DMS114 treated with DMSO at 0.1 percent for 48 hours (cell line): Measurements from ENCODE around the gene BEGAIN.

Source experiments
- DNase-seq: peaks from one replicate; lab custom pipeline; 2025; ENCODE audit not compliant: unreplicated experiment; lab: John Stamatoyannopoulos, UW

BEGAIN gene

DNA sequence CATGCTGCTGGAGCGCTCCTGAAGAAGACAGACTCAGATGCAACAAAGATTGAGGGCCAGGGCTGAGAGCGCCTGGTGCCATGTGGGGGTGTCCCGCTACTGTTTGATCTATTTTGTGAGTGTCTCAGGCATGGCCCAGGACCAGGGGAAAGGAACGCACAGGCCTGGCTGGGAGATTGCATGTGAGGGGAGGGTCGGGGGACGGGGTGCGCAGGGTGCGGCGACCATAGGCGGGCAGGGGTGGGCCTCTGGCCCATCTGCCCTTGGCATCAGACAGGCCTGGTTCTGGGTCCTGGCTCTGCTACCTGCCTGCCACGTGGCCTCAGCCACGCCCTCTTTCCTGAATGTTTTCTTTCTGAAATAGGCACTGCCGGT lies 47.5 kb downstream of the BEGAIN start:
- DNase-seq = no peak

- DNase-seq = no peak
Observed at GRCh38 chr14:100539003-100539660, 48.1 kb downstream of the BEGAIN start.

DNA sequence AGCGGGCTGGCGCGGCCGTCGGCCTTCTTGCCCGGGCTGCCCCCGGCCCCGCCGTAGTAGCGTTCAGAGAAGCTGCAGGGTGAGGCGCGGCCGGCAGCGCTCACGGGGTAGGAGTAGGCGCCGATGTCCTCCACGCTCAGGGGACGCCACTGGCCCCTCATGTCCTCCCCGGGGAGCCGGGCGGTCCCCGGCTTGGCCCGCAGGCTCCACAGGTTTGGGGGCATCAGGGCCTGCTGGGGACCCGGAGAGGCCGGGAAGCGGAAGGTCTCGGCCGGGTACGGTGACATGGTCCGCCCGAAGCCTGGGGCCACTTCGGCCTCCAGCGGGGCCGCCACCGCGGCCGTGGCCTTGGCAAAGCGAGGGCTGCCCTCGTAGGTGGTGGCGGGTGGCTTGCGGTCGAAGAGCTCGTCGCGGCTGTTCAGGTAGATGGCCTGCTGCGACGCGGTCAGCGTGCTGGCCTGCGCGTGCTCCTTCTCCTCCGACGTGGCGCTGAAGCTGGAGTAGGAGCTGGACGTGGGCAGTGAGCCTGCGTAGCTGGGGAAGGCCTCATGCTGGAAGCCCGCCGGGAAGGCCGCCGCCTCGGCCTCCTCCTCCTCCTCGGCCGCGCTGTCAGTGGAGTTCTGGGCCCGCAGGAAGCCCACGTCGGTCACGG lies 48.7 kb downstream of the BEGAIN start:
- no peak for DNase-seq

DNA sequence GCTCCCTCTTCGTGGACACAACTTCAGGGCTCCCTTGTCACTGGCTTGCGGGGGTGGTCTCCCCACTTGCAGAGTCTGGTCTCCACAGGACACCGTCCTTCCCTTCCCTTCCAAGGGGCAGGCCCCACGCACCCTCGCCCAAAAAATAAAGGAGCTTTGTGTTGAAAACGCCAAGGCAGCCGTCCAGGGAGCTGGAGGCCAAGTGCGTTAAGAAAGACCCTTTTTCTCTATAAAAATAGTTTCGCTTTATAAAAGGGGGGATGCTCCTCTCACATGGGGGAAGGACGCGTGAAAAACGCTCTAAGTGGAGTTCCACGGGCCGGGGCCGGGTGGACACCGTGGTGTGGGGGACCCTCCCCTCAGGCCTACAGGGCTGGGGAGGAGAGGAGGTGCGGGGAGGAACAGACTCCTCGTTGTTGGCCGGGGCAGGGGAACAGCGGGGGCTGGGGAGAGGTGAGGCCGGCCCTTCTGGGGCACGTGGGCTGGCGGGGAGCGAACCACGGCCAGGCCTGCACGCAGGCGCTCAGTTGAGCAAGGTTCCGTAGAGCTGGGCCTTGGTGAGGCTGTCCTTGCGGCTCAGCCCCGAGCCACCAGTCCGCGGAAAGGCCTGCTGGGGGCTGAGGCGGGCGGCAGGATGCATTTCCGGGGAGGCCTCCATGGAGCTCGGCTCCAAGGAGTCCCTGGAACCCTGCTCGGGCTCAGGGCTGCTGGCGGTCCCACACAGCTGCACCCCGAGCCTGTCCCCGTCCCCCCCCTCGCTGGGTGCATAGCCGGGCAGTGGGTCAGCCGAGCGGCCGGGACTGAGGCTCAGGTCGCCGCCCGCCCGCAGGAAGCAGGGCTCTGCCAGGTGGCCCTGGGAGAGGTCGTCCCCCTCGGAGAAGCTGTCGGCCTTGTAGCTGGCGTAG lies 49.5 kb downstream of the BEGAIN start:
- DNase-seq = no peak

DNA sequence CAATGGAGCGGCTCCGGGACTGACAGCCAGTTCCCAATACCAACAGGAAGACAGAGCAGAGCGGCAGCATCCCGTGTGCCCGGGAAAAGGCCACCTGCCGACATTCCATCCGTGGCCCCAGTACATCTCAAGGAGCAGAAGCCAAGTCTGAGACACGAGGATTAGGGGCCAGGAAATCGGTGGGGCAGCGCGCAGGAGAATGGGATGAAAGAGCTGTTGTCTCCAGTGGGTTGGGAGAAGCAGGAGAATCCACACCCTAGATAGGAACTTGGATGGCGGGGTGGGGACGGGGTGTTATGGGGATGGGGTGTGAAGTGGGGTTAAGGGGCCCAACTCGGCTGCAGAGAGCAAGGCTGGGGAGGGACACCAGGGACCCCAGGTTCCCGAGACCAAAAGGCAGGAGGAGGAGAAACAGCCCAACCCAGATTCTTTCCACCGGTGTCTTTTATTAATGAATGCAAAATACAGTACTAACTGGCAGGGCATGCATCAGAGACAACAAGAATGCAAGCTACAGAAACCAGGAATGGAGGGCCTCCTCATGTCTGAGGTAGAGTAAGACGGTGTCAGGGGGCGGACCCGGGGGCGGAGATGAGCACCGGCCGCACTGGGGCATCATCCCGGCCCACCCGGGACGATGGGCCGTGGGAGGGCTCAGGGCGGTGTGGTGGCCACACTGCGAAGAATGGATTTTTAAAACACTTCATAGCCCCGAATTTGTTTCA lies 50.3 kb downstream of the BEGAIN start:
- no peak for DNase-seq

GRCh38 chr14:100536121-100536510 lies 51.1 kb downstream of the BEGAIN start:
- no peak for DNase-seq

- DNase-seq = no peak
Observed at GRCh38 chr14:100535287-100536120, 51.7 kb downstream of the BEGAIN start.

DNA sequence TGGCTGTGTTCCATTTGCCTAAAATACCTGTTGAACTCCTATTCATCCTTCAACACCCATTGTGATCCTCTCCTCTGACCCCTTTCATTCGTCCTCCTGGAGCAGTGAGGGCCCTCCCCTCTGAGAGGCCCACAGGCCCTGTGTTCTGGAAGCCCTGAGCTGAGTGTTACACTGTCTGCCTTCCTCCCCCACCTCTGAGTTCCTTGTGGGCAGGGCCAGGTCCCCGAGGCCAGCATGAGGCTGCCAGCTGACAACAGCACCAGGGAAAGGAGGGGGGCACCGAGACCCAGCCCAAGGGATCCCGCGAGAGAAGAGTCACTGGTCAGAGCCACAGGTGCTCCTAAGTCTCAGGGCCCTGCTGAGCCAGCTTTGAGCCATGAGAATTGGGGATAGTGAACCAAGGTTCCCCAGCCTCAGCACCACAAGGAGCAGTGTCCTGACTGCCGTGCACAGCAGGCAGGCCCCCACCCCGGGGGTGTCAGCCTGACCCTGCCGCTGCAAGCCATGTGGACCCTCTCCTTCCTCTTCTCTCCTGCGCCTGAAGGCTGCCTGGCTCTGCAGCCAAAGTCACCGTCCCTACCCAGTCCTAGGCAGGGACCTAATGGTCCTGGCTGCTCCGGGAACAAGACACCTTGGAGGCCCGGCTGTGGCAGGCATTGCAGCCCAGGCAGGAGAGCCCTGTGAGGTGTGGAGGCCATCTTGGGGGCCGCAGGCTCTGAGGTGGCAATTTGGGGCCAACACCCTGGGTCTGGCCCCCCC lies 52.5 kb downstream of the BEGAIN start:
- no peak for DNase-seq

GRCh38 chr14:100533656-100534485 lies 53.3 kb downstream of the BEGAIN start:
- no peak for DNase-seq

DNA sequence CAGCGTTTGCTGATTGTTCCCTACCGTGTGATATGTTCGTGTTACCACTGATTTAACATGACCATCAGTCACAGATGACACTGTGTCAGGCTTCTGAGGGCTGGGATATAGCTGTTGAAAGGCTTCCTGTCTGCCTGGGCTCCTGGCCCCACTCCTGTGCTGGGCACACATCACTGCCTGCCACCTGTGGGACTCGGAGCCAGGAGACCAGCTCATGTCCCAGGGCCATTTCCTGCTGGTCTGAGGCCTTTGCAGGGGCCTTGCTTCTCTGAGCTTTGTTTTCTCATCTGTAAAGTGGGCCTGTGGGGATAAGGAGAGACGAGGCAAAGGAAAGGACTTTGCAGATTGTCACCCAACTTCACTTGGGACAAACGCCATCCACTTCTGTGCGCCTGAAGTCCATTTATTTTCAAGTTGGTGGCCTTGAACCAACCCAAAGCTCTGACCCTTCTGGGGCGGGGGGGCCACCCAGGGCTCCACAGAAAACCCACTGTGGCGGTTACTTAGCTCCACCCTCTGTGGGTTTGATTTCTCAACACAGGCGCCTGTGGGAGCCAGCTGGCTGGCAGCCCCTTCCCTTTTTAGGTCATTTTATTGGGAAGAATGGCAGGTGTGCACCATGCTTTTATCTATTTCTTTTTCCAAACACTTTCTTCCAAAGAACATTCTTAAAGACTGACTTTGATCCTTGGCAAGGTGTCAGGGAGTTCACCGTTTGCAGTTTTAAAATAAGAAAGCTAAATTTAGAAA lies 54.1 kb downstream of the BEGAIN start:
- no peak for DNase-seq

- no peak for DNase-seq
Observed at GRCh38 chr14:100532154-100532861, 54.9 kb downstream of the BEGAIN start.

DNA sequence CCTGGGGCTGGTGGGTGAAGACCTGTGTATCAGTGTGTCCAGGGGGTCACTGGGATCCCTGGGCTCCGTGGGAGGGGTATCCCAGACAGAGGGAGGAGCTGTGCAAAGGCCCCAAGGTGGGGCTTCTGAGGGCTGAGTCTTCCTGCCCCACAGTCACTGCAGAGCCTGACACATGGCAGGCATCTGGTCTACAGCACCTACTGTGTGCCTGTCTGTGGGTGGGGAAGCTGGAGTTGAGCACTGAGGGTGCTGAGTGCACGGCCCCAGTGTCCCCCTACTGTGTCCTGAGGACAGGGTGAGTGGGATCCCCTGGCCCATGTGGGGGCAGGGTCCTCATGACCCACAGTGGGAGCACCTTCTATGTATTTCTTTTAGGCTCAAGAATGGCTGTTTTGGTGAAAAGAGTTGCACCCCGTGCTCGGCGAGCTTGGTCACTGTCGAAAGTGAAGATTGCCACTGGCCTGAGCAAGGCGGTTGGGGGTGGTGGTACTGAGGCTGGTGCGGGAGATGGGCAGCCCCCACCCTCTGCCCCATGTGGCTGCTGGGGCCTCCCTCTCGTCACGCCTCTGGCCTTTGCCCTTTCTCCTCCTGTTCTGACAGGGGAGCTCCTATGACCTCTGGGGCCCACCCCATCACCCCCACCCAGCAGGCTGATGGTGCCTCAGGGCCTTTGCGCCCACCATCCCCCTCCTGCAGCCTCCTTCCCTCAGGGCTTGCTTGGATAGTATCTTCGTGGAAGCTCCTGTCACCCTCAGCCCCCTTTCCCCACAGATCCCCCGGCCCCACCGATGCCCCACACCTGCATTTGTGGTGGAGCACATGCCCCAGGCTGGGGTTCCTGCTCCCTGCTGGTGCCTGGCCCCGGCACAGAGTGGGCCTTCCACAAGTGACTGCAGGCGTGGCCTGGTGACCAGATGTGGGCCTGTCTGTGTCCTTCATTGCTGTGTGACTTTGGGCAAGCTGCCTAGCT lies 55.8 kb downstream of the BEGAIN start:
- no peak for DNase-seq

DNA sequence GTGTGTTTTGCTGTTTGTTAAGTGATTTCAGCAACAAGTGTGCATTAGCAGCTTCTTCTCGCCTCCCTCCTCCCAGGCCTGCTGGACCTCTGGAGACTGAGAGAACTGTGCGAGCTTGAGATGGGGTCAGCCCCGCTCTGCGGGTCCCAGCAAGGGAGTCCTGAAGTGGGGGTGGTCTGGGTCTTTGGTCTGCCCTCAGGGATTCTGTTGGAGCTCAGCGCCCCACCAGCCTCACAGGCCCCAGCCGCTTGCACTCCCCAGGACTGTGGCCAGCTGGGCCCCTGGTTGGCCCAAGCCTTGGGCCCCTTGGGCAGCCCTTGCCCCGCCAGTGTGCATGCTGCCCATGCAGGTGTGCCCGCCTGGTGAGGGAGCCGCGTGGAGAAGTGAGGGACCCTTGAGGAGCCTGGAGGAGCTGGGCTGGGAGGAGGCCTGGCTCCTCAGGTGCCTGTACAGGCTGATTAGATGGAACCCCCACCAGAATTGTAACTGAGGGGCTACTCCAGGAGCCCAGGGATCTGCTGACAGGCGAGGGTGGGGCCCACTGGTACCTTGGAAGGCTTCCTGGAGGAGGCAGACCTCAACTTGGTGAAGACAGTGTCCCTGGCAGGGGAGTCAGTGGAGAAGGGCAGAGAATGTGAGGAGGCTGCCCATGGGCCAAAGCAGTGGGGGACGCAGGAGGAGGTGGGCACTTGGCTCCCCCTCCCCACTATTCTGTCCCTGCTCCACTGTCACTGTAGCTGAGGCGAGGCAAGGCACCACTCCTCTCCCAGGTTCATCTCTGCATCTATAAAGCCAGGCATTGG lies 56.7 kb downstream of the BEGAIN start:
- DNase-seq = no peak

- no peak for DNase-seq
Observed at GRCh38 chr14:100529561-100530031, 57.6 kb downstream of the BEGAIN start.

- DNase-seq = no peak
Observed at GRCh38 chr14:100528962-100529560, 58.2 kb downstream of the BEGAIN start.
